Activated T-cell treated with anti-CD3 and anti-CD28 coated beads, Interleukin-2, amount 50 U/mL, for 1 hour (primary cell): ENCODE data around the gene R3HDM4.

Source experiments
- DNase-seq: peaks from one replicate; pipeline ENCODE4 v3.0.0-alpha.2; 2020

The R3HDM4 gene

GRCh38 chr19:947090-947706 lies 34.2 kb upstream of the R3HDM4 start:
- no peak for DNase-seq

- no peak for DNase-seq
Measured at GRCh38 chr19:945401-946252, 32.6 kb upstream of the R3HDM4 start.

- DNase-seq = no peak
Measured at GRCh38 chr19:944663-945241, 31.7 kb upstream of the R3HDM4 start.

- no peak for DNase-seq
Measured at GRCh38 chr19:944171-944567, 31.1 kb upstream of the R3HDM4 start.

- no peak for DNase-seq
Measured at GRCh38 chr19:943551-944170, 30.6 kb upstream of the R3HDM4 start.

- DNase-seq = no peak
Measured at GRCh38 chr19:942133-942645, 29.2 kb upstream of the R3HDM4 start.

GRCh38 chr19:941292-942132 lies 28.5 kb upstream of the R3HDM4 start:
- no peak for DNase-seq

- DNase-seq = peak; percentile 79
Measured at GRCh38 chr19:940591-941291, 27.7 kb upstream of the R3HDM4 start.

- no peak for DNase-seq
Measured at GRCh38 chr19:939922-940321, 26.9 kb upstream of the R3HDM4 start.

GRCh38 chr19:939439-939838 lies 26.4 kb upstream of the R3HDM4 start:
- DNase-seq = no peak

- no peak for DNase-seq
Measured at GRCh38 chr19:938233-938923, 25.4 kb upstream of the R3HDM4 start.

- peak; percentile 37 for DNase-seq
Measured at GRCh38 chr19:937259-937694, 24.3 kb upstream of the R3HDM4 start.

- no peak for DNase-seq
Measured at GRCh38 chr19:936175-936546, 23.1 kb upstream of the R3HDM4 start.

GRCh38 chr19:934865-935479 lies 22.0 kb upstream of the R3HDM4 start:
- no peak for DNase-seq

- DNase-seq = no peak
Measured at GRCh38 chr19:934197-934840, 21.3 kb upstream of the R3HDM4 start.

GRCh38 chr19:933553-933882 lies 20.5 kb upstream of the R3HDM4 start:
- no peak for DNase-seq

GRCh38 chr19:932648-933552 lies 19.9 kb upstream of the R3HDM4 start:
- DNase-seq = peak; percentile 47

- DNase-seq = no peak
Measured at GRCh38 chr19:931860-932647, 19.0 kb upstream of the R3HDM4 start.
